ENCODE data around the gene TSNAX.

The TSNAX gene

GRCh38 chr1:231553320-231553719 is 24.9 kb downstream of the TSNAX start:
- Histone ChIP-seq H3K9ac (ENCODE audit: low read depth, low read length, poor library complexity, severe bottlenecking) (no peak overlapping the region), H3K79me2 (ENCODE audit: insufficient read depth, low read length) (peaks cover 17% of the 10 kb centered on the region; the same call in 1 of the 2 replicates), H4K20me1 (ENCODE audit: insufficient read depth, low read length, poor library complexity, severe bottlenecking) (peaks cover 11% of the 10 kb centered on the region), H2AFZ (ENCODE audit: low read length) (no peak overlapping the region), H3K9me2 (replicated peaks; ENCODE audit: low read depth, low read length) (no peaks in the 10 kb centered on the region), H3K4me2 (ENCODE audit: low read depth, low read length, poor library complexity, severe bottlenecking) (no peak overlapping the region), H3F3A (ENCODE audit: low read depth) (no peaks in the 10 kb centered on the region), H3K36me3 (ENCODE audit: insufficient read depth, low read length) (peaks cover 19% of the 10 kb centered on the region; the same call in 1 of the 2 replicates), H3K9me3 (ENCODE audit: insufficient read depth, low read depth, low read length) (no peaks in the 10 kb centered on the region), H3K4me1 (ENCODE audit: insufficient read depth, low read length, poor library complexity, severe bottlenecking) (peaks cover 11% of the 10 kb centered on the region), H3K4me3 (ENCODE audit: low read length, poor library complexity, severe bottlenecking) (no peak overlapping the region), H3K27me3 (ENCODE audit: insufficient read depth, low read length, poor library complexity, severe bottlenecking) (no peaks in the 10 kb centered on the region)
- TF ChIP-seq EZH2phosphoT487 (IDR thresholded peaks at IDR 0.05; ENCODE audit: borderline replicate concordance), result no peak
- TF ChIP-seq CTCF (conservative IDR thresholded peaks at IDR 0.05; ENCODE audit: low read length), result no peak

- no peaks in the 10 kb centered on the region for H3K9me3 ChIP-seq (ENCODE audit: insufficient read depth, low read depth, low read length)
- no peak for TF ChIP-seq CTCF (conservative IDR thresholded peaks at IDR 0.05; ENCODE audit: low read length)
- TF ChIP-seq EZH2phosphoT487 (IDR thresholded peaks at IDR 0.05; ENCODE audit: borderline replicate concordance), result no peak
Measured at GRCh38 chr1:231554969-231555368, 26.5 kb downstream of the TSNAX start.

GRCh38 chr1:231557411-231557810 is 28.9 kb downstream of the TSNAX start:
- Histone ChIP-seq H3K79me2 (ENCODE audit: insufficient read depth, low read length) (peaks cover 9% of the 10 kb centered on the region; the same call in 1 of the 2 replicates), H3K9ac (ENCODE audit: low read depth, low read length, poor library complexity, severe bottlenecking) (no peak overlapping the region), H3K4me3 (ENCODE audit: low read length, poor library complexity, severe bottlenecking) (no peak overlapping the region), H4K20me1 (ENCODE audit: insufficient read depth, low read length, poor library complexity, severe bottlenecking) (peaks cover 5% of the 10 kb centered on the region), H3K4me1 (ENCODE audit: insufficient read depth, low read length, poor library complexity, severe bottlenecking) (peaks cover 11% of the 10 kb centered on the region), H3K9me2 (replicated peaks; ENCODE audit: low read depth, low read length) (no peaks in the 10 kb centered on the region), H3K4me2 (ENCODE audit: low read depth, low read length, poor library complexity, severe bottlenecking) (no peak overlapping the region), H3F3A (ENCODE audit: low read depth) (no peaks in the 10 kb centered on the region), H3K9me3 (ENCODE audit: insufficient read depth, low read depth, low read length) (no peaks in the 10 kb centered on the region), H2AFZ (ENCODE audit: low read length) (no peak overlapping the region), H3K27me3 (ENCODE audit: insufficient read depth, low read length, poor library complexity, severe bottlenecking) (no peaks in the 10 kb centered on the region), H3K36me3 (ENCODE audit: insufficient read depth, low read length) (peaks cover 26% of the 10 kb centered on the region)
- TF ChIP-seq CTCF (conservative IDR thresholded peaks at IDR 0.05; ENCODE audit: low read length), result no peak
- no peak for TF ChIP-seq EZH2phosphoT487 (IDR thresholded peaks at IDR 0.05; ENCODE audit: borderline replicate concordance)

More at GRCh38 chr1:231554969-231555368, 26.5 kb downstream of the TSNAX start:
- H3F3A ChIP-seq (ENCODE audit: low read depth), result no peaks in the 10 kb centered on the region
- H3K4me1 ChIP-seq (ENCODE audit: insufficient read depth, low read length, poor library complexity, severe bottlenecking), result peaks cover 11% of the 10 kb centered on the region
- H3K9ac ChIP-seq (ENCODE audit: low read depth, low read length, poor library complexity, severe bottlenecking), result no peak overlapping the region
- H3K4me3 ChIP-seq (ENCODE audit: low read length, poor library complexity, severe bottlenecking), result no peak overlapping the region
- peaks cover 10% of the 10 kb centered on the region for H4K20me1 ChIP-seq (ENCODE audit: insufficient read depth, low read length, poor library complexity, severe bottlenecking)
- peaks cover 13% of the 10 kb centered on the region; the same call in 1 of the 2 replicates for H3K36me3 ChIP-seq (ENCODE audit: insufficient read depth, low read length)
- H2AFZ ChIP-seq (ENCODE audit: low read length), result no peak overlapping the region
- no peak overlapping the region for H3K4me2 ChIP-seq (ENCODE audit: low read depth, low read length, poor library complexity, severe bottlenecking)
- H3K79me2 ChIP-seq (ENCODE audit: insufficient read depth, low read length), result peaks cover 13% of the 10 kb centered on the region; the same call in 1 of the 2 replicates
- no peaks in the 10 kb centered on the region for H3K27me3 ChIP-seq (ENCODE audit: insufficient read depth, low read length, poor library complexity, severe bottlenecking)
- no peaks in the 10 kb centered on the region for H3K9me2 ChIP-seq (replicated peaks; ENCODE audit: low read depth, low read length)
